Measurements from ENCODE around the gene GLT8D2.
A peak's percentile ranks its signal among the peaks of the same experiment; 100 is the strongest.

Gene GLT8D2

DNA sequence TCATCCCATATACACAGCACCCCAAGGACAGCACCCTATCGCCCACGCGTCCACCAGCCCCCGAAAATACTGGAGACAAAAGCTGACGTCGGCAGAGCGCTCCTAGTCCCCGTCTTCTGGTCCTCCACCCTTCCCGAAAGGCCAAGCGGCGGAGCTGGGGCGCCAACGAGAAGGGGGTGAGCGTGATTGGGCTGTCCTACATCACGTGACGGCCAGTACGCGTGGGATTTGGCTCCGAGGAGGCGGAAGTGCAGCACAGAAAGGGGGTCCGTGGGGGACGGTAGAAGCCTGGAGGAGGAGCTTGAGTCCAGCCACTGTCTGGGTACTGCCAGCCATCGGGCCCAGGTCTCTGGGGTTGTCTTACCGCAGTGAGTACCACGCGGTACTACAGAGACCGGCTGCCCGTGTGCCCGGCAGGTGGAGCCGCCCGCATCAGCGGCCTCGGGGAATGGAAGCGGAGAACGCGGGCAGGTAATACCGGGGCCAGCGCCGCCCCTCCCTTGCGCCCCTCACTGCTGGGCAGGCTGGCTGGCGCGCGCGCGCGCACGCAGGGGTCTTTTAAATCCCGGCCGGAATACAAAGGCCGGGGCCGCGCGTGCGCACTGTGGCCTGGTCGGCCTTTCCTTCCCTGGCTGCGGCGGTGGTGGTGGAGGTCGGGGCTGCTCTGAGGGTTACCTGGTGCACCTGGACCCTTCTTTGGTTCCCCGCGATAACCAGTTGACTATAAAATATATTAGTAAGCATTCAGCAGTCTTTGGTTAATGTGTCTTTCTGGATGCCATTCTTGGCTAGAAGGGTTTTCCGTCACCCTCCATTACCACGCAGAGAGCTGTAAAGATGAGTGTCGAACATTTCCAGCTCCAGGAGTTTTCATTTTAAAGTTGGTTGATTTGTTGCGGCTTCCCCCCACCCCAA is 84.1 kb downstream of the GLT8D2 start, which contains the start of gene TDG:
TDG (plus strand) TSS at position 283 of the 915 bp plus-strand sequence; CDS start at position 449, 166 bp downstream.
- peaks cover 30% of the 10 kb centered on the region for H3K36me3 ChIP-seq (ENCODE audit: control insufficient read depth, insufficient read depth, low read length)
- peak within 1 kb of the TSS; percentile 94 for H3K27ac ChIP-seq (ENCODE audit: low read depth, low read length)
- peak within 1 kb of the TSS; percentile 92 for H3K9ac ChIP-seq (ENCODE audit: low read depth, low read length)
- peak within 1 kb of the TSS; percentile 94 for H3K4me3 ChIP-seq (ENCODE audit: low read depth, low read length)
- no peaks in the 10 kb centered on the region for H3K4me1 ChIP-seq (ENCODE audit: control insufficient read depth, insufficient read depth, low read length)
- H3K9me3 ChIP-seq (ENCODE audit: control insufficient read depth, insufficient read depth, low read length): no peaks in the 10 kb centered on the region
- no peaks in the 10 kb centered on the region for H3K27me3 ChIP-seq (ENCODE audit: control insufficient read depth, insufficient read depth, low read length)

DNA sequence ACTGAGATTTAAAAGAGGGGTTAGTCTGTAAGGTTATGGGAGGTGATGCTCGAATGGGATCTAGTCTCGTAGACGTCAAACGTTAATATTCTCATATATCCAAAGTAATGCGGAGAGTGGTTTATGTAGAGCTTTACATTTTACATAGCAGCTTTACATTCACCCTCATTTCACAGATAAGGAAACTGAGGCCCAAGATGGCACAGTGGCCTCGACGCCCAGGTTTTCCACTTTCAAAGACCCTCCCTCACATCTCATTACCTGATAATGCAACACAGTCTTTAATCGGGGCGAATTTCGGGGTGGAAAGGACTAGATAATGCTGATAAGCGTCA is 84.8 kb downstream of the GLT8D2 start:
- Histone ChIP-seq H3K9me3 (ENCODE audit: control insufficient read depth, insufficient read depth, low read length) (no peaks in the 10 kb centered on the region), H3K27me3 (ENCODE audit: control insufficient read depth, insufficient read depth, low read length) (no peaks in the 10 kb centered on the region), H3K4me3 (ENCODE audit: low read depth, low read length) (peak overlapping the region; percentile 94), H3K27ac (ENCODE audit: low read depth, low read length) (peak overlapping the region; percentile 78), H3K9ac (ENCODE audit: low read depth, low read length) (peak overlapping the region; percentile 87), H3K4me1 (ENCODE audit: control insufficient read depth, insufficient read depth, low read length) (no peaks in the 10 kb centered on the region), H3K36me3 (ENCODE audit: control insufficient read depth, insufficient read depth, low read length) (peaks cover 30% of the 10 kb centered on the region)

DNA sequence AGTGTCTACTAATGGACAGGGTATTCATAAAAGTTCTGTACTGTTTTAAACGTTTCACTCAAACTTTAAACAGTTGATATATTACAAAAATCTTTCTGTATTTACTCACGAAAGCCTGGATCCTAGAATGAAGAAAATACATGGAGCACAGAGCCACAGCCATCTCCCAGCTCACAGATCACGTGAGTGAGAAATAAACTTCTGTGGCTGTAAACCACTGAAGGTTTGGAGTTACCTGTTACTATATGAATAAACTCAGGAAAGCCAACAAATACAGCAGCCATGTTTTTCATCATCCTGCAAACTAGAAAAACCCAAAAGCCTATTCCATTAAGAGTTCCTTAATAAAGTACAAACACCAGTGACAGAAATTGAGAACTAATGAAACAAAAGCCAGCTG is 85.2 kb downstream of the GLT8D2 start:
- peak overlapping the region; percentile 94 for H3K4me3 ChIP-seq (ENCODE audit: low read depth, low read length)
- no peak overlapping the region for H3K27ac ChIP-seq (ENCODE audit: low read depth, low read length)

DNA sequence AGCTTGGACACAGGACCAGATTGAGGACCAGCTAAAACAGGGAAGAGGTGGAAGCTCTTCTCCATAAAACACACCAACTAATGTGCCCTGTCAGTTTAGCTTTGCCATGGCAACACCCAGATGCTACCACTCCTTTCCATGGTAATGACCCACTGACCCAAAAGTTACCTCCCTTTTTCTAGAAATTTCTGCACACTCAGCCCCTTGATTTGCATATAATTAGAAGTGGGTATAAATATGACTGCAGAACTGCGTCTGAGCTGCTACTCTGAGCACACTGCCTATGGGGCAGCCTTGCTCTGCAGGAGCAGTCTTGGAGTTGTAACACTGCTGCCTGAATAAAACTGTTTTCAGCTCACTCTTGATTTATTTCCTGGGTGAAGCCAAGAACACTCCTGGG is 87.5 kb downstream of the GLT8D2 start:
- no peak overlapping the region for H3K9ac ChIP-seq (ENCODE audit: low read depth, low read length)
- H3K9me3 ChIP-seq (ENCODE audit: control insufficient read depth, insufficient read depth, low read length): no peaks in the 10 kb centered on the region
- H3K4me1 ChIP-seq (ENCODE audit: control insufficient read depth, insufficient read depth, low read length): no peaks in the 10 kb centered on the region
- H3K27me3 ChIP-seq (ENCODE audit: control insufficient read depth, insufficient read depth, low read length): no peaks in the 10 kb centered on the region
- no peak overlapping the region for H3K27ac ChIP-seq (ENCODE audit: low read depth, low read length)
- peaks cover 5% of the 10 kb centered on the region; the same call in 1 of the 2 replicates for H3K36me3 ChIP-seq (ENCODE audit: control insufficient read depth, insufficient read depth, low read length)
- H3K4me3 ChIP-seq (ENCODE audit: low read depth, low read length): no peak overlapping the region

More for the DNA sequence above, 85.2 kb downstream of the GLT8D2 start:
- no peaks in the 10 kb centered on the region for H3K4me1 ChIP-seq (ENCODE audit: control insufficient read depth, insufficient read depth, low read length)
- peaks cover 26% of the 10 kb centered on the region for H3K36me3 ChIP-seq (ENCODE audit: control insufficient read depth, insufficient read depth, low read length)
- H3K27me3 ChIP-seq (ENCODE audit: control insufficient read depth, insufficient read depth, low read length): no peaks in the 10 kb centered on the region
- H3K9me3 ChIP-seq (ENCODE audit: control insufficient read depth, insufficient read depth, low read length): no peaks in the 10 kb centered on the region
- H3K9ac ChIP-seq (ENCODE audit: low read depth, low read length): peak overlapping the region; percentile 87

DNA sequence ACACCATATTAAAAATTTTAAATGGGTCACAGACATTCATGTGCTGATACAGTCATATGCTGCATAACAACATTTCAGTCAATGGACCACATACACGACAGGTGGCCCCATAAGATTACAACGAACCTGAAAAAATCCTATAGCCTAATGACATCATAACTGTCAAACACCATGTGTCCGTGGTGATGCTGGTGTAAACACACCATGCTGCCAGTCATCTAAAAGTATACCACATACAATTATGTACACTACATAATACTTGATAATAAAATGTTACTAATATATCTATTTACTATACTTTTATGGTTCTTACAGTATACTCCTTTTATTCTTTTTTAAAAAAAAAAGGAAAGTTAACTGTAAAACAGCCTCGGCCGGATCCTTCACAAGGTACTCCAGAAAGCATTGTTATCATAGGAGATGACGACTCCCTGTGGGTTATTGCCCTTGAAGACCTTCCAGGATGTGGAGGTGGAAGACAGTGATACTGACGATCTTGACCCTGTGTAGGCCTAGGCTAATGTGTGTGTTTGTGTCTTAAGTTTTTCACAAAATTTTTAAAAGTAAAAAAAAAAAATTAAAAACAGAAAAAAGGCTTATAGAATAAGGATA is 89.3 kb downstream of the GLT8D2 start:
- Histone ChIP-seq H3K27ac (ENCODE audit: low read depth, low read length) (no peak overlapping the region), H3K4me1 (ENCODE audit: control insufficient read depth, insufficient read depth, low read length) (peaks cover 4% of the 10 kb centered on the region; the same call in 1 of the 2 replicates), H3K27me3 (ENCODE audit: control insufficient read depth, insufficient read depth, low read length) (no peaks in the 10 kb centered on the region), H3K4me3 (ENCODE audit: low read depth, low read length) (no peak overlapping the region), H3K9ac (ENCODE audit: low read depth, low read length) (no peak overlapping the region), H3K36me3 (ENCODE audit: control insufficient read depth, insufficient read depth, low read length) (peaks cover 5% of the 10 kb centered on the region; the same call in 1 of the 2 replicates), H3K9me3 (ENCODE audit: control insufficient read depth, insufficient read depth, low read length) (no peaks in the 10 kb centered on the region)

DNA sequence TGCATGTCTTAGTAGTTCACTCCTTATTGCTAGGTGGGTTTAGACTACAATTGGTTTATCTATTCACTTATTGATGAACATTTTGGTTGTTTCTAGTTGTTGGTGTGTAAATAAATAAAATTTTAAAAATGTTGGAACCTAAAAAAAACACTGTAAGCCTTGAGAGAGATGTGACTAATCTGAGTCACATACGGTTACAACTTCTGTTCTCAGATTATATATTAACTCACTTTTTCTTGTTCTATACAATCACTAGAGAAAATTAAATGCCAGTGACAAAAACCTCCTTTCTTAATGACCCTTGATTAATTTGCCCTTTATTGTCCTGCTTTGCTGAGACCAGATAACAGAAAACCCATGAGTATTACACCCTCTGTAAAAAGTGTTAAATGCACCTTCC is 91.4 kb downstream of the GLT8D2 start:
- Histone ChIP-seq H3K9me3 (ENCODE audit: control insufficient read depth, insufficient read depth, low read length) (no peaks in the 10 kb centered on the region), H3K4me1 (ENCODE audit: control insufficient read depth, insufficient read depth, low read length) (peaks cover 6% of the 10 kb centered on the region; the same call in 1 of the 2 replicates), H3K9ac (ENCODE audit: low read depth, low read length) (no peak overlapping the region), H3K27me3 (ENCODE audit: control insufficient read depth, insufficient read depth, low read length) (no peaks in the 10 kb centered on the region), H3K27ac (ENCODE audit: low read depth, low read length) (no peak overlapping the region), H3K36me3 (ENCODE audit: control insufficient read depth, insufficient read depth, low read length) (peaks cover 17% of the 10 kb centered on the region), H3K4me3 (ENCODE audit: low read depth, low read length) (no peak overlapping the region)

DNA sequence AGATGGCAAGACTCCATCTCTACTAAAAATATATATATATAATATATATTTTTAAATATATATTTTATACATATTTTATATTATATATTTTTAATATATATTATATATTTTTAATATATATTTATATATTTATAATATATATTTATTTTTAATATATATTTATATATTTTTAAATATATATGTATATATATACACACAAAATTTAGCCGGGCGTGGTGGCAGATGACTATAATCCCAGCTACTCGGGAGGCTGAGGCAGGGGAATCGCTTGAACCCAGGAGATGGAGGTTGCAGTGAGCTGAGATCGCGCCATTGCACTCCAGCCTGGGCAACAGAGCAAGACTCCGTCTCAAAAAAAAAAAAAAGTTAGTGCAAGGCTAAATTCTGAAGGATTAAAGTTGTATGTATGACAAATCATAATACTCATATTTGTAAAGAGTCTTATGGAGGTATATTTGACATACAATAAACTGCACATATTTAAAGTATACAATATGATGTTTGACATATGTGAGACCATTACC is 92.1 kb downstream of the GLT8D2 start:
- Histone ChIP-seq H3K4me3 (ENCODE audit: low read depth, low read length) (peak overlapping the region; percentile 85), H3K36me3 (ENCODE audit: control insufficient read depth, insufficient read depth, low read length) (peaks cover 20% of the 10 kb centered on the region), H3K9me3 (ENCODE audit: control insufficient read depth, insufficient read depth, low read length) (no peaks in the 10 kb centered on the region), H3K4me1 (ENCODE audit: control insufficient read depth, insufficient read depth, low read length) (peaks cover 6% of the 10 kb centered on the region; the same call in 1 of the 2 replicates), H3K9ac (ENCODE audit: low read depth, low read length) (no peak overlapping the region; the same call in 1 of the 2 replicates), H3K27me3 (ENCODE audit: control insufficient read depth, insufficient read depth, low read length) (no peaks in the 10 kb centered on the region), H3K27ac (ENCODE audit: low read depth, low read length) (peak overlapping the region; percentile 99)

DNA sequence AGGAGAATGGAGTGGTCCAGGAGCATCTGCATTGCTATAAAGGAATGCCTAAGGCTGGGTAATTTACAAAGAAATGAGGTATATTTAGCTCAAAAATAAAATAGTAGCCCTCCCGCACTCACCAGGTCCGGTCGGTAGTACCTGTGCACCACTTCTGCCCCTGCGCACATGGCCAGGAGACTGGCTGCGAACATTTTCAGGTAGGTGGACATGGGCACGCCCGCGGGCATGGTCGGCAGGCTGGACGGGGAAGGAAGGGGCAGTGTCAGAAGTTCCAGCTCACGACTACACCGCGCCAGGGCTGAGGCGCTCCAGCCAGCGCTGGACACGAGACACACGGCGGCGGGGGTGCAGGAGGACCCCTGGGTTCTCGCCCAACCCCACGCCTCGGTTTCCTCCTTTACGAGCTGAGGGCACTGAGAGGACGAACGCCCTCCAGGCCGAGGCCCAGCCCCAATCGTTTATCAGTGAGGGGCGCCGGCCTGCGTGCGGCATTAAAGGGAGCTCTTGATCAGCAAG is 93.4 kb downstream of the GLT8D2 start:
- H3K27me3 ChIP-seq (ENCODE audit: control insufficient read depth, insufficient read depth, low read length): no peaks in the 10 kb centered on the region
- H3K4me1 ChIP-seq (ENCODE audit: control insufficient read depth, insufficient read depth, low read length): peaks cover 6% of the 10 kb centered on the region; the same call in 1 of the 2 replicates

DNA sequence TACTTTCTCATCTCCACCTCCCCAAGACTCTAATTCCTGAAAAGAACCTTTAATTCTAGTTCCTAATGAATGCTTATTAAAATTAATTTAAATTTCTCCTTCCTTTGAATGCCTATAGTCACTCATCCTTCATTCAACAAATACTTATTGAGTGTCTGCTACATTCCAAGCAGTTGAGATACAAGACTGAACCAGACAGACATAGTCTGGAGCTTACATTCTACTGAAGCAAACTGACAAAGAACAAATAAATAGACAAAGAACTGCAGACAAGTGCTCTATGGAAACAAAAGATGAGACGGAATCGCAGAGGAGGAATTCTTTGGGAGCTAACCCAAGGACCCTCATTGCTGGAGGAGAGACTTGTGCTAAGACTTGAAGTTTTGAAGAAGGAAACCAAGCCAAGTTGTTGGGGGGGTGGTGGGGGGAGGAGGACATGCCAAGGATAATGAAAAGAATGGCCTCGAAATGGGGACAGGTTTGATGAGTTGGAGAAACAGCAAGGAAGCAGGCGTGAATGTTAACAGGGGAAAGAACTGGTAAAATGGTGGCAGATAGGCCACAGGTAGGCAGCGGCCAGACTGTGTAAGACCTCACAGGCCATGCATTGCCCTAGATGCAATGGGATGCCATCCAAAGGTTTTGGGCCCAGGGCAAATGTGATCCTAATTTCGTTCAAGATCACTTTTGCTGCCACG is 94.0 kb downstream of the GLT8D2 start:
- H3K27me3 ChIP-seq (ENCODE audit: control insufficient read depth, insufficient read depth, low read length): no peaks in the 10 kb centered on the region
- no peaks in the 10 kb centered on the region for H3K9me3 ChIP-seq (ENCODE audit: control insufficient read depth, insufficient read depth, low read length)
- peak overlapping the region; percentile 99 for H3K27ac ChIP-seq (ENCODE audit: low read depth, low read length)
- peaks cover 6% of the 10 kb centered on the region; the same call in 1 of the 2 replicates for H3K4me1 ChIP-seq (ENCODE audit: control insufficient read depth, insufficient read depth, low read length)
- peaks cover 40% of the 10 kb centered on the region for H3K36me3 ChIP-seq (ENCODE audit: control insufficient read depth, insufficient read depth, low read length)
- H3K9ac ChIP-seq (ENCODE audit: low read depth, low read length): peak overlapping the region; percentile 83
- peak overlapping the region; percentile 85 for H3K4me3 ChIP-seq (ENCODE audit: low read depth, low read length)

More for the DNA sequence above, 93.4 kb downstream of the GLT8D2 start:
- peak overlapping the region; percentile 99 for H3K27ac ChIP-seq (ENCODE audit: low read depth, low read length)
- H3K9me3 ChIP-seq (ENCODE audit: control insufficient read depth, insufficient read depth, low read length): no peaks in the 10 kb centered on the region
- H3K9ac ChIP-seq (ENCODE audit: low read depth, low read length): peak overlapping the region; percentile 83
- H3K4me3 ChIP-seq (ENCODE audit: low read depth, low read length): peak overlapping the region; percentile 85
- H3K36me3 ChIP-seq (ENCODE audit: control insufficient read depth, insufficient read depth, low read length): peaks cover 34% of the 10 kb centered on the region

DNA sequence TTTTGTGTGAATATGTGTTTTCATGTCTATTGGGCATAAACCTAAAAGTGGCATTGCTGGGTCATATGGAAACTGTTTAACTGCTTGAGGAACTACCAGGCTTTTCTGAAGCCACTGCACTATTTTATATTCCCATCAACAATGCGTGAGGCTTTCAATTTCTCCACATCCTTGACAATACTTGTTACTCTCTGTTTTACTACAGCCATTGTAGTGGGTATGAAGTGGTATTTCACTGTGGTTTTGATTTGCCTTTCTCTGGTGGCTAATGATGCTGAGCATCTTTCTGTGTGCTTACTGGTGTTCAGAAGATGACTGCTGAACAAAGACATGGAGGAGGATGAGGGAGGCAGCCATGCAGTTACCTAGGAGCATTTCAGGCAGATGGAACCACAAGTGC is 97.5 kb downstream of the GLT8D2 start:
- Histone ChIP-seq H3K4me1 (ENCODE audit: control insufficient read depth, insufficient read depth, low read length) (peaks cover 6% of the 10 kb centered on the region; the same call in 1 of the 2 replicates), H3K9me3 (ENCODE audit: control insufficient read depth, insufficient read depth, low read length) (no peaks in the 10 kb centered on the region), H3K9ac (ENCODE audit: low read depth, low read length) (no peak overlapping the region), H3K27ac (ENCODE audit: low read depth, low read length) (no peak overlapping the region), H3K4me3 (ENCODE audit: low read depth, low read length) (no peak overlapping the region), H3K36me3 (ENCODE audit: control insufficient read depth, insufficient read depth, low read length) (peaks cover 74% of the 10 kb centered on the region), H3K27me3 (ENCODE audit: control insufficient read depth, insufficient read depth, low read length) (no peaks in the 10 kb centered on the region)
